ENCODE measurements around the gene ZFYVE27.
A peak's percentile ranks its signal among the peaks of the same experiment; 100 is the strongest.

Gene ZFYVE27

DNA sequence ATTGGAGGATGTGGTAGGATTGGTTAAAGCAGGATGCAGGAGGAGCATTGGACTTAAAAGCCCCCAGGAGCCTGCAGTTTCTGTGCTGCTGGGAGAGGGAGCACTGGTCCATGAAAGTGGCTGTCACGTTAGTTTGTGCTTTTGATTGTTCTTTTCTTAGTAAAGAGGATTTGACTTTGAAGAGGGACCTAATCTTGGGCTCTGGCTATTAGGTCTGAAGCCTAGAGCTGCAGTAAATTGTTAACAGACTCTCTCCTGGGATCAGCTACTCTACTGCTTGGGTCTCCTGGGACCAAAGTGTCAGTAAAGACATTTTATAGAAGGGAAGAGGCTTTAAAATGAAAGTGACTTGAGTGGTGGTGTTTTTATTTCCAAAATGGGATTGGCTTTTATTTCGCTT is 3.7 kb downstream of the ZFYVE27 start:
- Mint-ChIP-seq H3K4me3 (no peak overlapping the region), H3K27me3 (no peaks in the 10 kb centered on the region), H3K27ac (ENCODE audit: low read depth) (no peak overlapping the region)

DNA sequence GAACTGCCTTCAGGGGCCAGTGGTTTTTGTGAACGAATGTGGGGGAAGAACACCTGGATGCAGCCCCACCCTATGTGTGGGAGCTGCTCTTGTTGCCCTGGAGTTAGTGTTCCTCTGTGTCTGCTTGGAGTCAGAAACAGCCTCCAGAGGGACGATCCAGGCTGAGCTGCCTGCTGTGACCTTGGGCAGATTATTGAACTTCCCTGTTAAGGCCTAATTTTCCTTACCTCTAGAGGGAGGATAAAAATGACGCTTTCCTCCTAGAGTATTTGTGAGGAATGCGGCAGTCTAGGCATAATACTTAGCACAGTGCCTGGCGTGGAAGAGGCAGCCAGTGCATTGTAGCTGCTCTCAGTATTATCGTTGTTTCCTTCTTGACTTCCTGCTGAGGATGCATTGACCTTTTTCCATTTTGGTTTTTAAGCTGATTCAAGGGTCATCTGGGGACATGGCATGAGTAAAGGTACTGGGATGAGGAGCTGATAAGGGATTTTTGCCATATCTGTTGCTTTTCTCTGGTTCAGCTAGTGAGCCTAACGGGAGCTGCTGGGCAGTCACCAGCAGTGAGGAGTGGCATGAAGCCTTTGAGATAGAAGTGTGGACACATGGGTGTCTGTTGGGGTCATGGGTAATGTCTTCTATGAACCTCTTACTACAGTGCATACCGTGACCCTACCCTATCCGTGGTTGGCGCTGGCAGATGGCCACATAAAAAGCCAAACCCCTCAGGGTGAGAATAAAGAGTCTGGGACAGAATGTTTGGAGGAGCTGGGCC is 6.4 kb downstream of the ZFYVE27 start:
- Mint-ChIP-seq H3K27me3 (no peaks in the 10 kb centered on the region), H3K4me3 (no peak overlapping the region), H3K4me1 (peaks cover 58% of the 10 kb centered on the region), H3K27ac (ENCODE audit: low read depth) (no peak overlapping the region), H3K9me3 (no peaks in the 10 kb centered on the region), H3K36me3 (ENCODE audit: insufficient read depth) (peaks cover 56% of the 10 kb centered on the region)
- ATAC-seq (replicated peaks; ENCODE audit: extremely low read depth, poor library complexity, severe bottlenecking) = no peak
- no peak for DNase-seq (ENCODE audit: low spot score in 2 of 2)

More for the DNA sequence above, 3.7 kb downstream of the ZFYVE27 start:
- Mint-ChIP-seq H3K9me3 (no peaks in the 10 kb centered on the region), H3K36me3 (ENCODE audit: insufficient read depth) (peaks cover 60% of the 10 kb centered on the region), H3K4me1 (peaks cover 76% of the 10 kb centered on the region)
- ATAC-seq (replicated peaks; ENCODE audit: extremely low read depth, poor library complexity, severe bottlenecking) = no peak
- DNase-seq (ENCODE audit: low spot score in 2 of 2) = no peak

DNA sequence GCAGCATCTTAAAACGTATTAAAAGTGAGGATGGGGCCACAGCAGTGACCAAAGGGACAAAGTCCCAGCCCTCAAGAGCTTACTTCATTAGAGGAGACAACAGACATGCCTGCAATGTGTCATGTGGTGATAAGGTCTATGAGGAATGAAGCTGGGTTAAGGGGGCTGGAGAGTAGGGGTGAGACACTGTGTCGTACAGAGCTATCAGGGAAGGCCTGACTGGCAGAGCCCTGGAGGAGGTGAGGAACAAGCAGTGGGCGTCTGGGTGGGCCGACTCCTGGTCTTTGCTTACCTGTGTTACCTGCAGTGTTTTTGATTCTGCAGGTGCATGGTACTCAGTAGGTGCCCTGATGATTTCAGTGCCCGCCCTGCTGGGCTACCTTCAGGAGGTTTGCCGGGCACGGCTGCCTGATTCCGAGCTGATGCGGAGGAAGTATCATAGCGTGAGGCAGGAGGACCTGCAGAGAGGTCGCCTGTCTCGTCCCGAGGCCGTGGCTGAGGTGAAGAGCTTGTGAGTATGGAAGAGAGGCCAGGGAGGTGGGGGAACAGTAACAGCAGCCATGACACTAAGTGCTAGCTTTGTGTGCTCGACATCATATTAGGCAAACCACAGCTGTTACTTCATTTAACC is 7.6 kb downstream of the ZFYVE27 start:
- DNase-seq (ENCODE audit: low spot score in 2 of 2) (no peak), ATAC-seq (replicated peaks; ENCODE audit: extremely low read depth, poor library complexity, severe bottlenecking) (no peak)
- Mint-ChIP-seq H3K27me3 (no peaks in the 10 kb centered on the region), H3K4me3 (no peak overlapping the region), H3K36me3 (ENCODE audit: insufficient read depth) (peaks cover 61% of the 10 kb centered on the region), H3K27ac (ENCODE audit: low read depth) (no peak overlapping the region), H3K9me3 (no peaks in the 10 kb centered on the region), H3K4me1 (peaks cover 51% of the 10 kb centered on the region)

DNA sequence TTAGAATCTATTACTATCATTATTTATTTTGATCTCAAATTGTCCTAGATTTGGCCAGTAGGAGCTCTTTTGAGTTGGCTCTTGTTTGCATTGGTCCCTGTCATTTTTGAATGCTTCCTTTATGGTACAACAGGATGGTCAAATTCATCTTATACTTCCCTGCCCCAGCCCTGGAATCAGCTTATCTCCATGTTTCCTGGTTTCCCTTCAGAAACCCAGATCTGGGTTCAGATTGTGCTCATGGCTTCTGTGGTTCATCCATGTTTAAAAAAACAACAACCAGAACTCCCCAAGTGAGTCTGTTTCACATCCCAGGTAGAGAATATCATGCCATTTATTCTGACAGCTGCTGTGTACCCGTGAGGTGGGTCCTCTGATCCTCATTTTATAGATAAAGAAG is 10.6 kb downstream of the ZFYVE27 start:
- DNase-seq (ENCODE audit: low spot score in 2 of 2) (no peak), ATAC-seq (replicated peaks; ENCODE audit: extremely low read depth, poor library complexity, severe bottlenecking) (no peak)
- H3K4me1 Mint-ChIP-seq = peaks cover 32% of the 10 kb centered on the region
- no peaks in the 10 kb centered on the region for H3K9me3 Mint-ChIP-seq
- no peak overlapping the region for H3K27ac Mint-ChIP-seq (ENCODE audit: low read depth)
- H3K36me3 Mint-ChIP-seq (ENCODE audit: insufficient read depth) = peaks cover 67% of the 10 kb centered on the region
- no peak overlapping the region for H3K4me3 Mint-ChIP-seq
- H3K27me3 Mint-ChIP-seq = no peaks in the 10 kb centered on the region

DNA sequence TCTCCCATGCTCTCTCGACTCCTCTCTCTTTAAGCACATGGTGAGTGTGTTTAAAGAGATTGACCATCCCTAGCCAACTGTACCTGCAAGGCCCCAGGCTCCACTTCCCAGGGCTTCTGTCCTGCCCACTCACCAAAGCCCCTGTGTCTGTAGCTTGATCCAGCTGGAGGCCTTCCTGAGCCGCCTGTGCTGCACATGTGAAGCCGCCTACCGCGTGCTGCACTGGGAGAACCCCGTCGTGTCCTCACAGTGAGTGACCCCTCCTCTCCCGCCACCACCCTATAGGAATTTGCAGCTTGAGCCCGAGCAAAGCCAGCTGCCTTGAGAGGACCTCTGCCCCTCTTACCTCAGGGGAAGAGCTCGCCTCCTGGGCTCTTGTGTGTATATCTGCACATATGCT is 11.2 kb downstream of the ZFYVE27 start:
- ATAC-seq (replicated peaks; ENCODE audit: extremely low read depth, poor library complexity, severe bottlenecking) = no peak
- Mint-ChIP-seq H3K4me3 (no peak overlapping the region), H3K27me3 (no peaks in the 10 kb centered on the region), H3K4me1 (peaks cover 26% of the 10 kb centered on the region), H3K36me3 (ENCODE audit: insufficient read depth) (peaks cover 66% of the 10 kb centered on the region), H3K27ac (ENCODE audit: low read depth) (no peak overlapping the region), H3K9me3 (no peaks in the 10 kb centered on the region)
- no peak for DNase-seq (ENCODE audit: low spot score in 2 of 2)

DNA sequence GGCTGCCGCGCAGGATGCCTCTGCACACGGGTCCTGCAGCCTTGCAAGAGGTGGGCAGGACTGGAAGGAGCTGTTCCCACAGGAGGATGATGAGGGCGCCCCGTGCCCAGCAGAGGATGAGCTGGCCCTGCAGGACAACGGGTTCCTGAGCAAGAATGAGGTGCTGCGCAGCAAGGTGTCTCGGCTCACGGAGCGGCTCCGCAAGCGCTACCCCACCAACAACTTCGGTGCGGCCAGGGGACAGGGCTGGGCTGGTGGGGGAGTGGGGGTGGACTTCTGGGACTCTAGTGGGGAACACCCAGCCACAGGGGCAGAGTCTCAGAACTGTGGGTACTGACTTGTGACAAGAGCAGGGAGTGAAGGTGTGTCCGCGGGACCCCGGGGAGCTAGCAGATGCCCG is 16.0 kb downstream of the ZFYVE27 start:
- Mint-ChIP-seq H3K27me3 (no peaks in the 10 kb centered on the region), H3K27ac (ENCODE audit: low read depth) (no peak overlapping the region), H3K4me1 (peaks cover 9% of the 10 kb centered on the region), H3K9me3 (no peaks in the 10 kb centered on the region), H3K36me3 (ENCODE audit: insufficient read depth) (peaks cover 60% of the 10 kb centered on the region), H3K4me3 (no peak overlapping the region)
- ATAC-seq (replicated peaks; ENCODE audit: extremely low read depth, poor library complexity, severe bottlenecking) (no peak), DNase-seq (ENCODE audit: low spot score in 2 of 2) (no peak)

DNA sequence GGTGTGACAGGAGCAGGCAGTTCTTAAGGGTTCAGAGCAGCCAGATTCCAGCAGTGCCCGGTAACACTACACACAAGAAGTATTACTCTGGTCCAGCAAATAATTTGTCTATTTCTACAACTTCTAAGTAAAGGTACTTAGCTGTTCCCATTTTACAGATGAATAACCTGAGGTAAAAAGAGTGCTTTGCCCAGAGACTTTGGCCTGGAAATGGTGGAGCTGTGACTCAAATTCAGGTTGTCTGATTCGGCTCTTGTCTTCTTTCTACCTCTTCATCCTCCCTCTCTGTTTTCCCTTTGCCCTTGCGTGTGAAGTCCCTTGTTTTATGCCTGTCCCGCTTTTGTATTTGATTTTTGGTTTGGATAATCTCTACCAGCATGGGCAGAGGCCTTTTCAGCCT is 17.8 kb downstream of the ZFYVE27 start:
- ATAC-seq (replicated peaks; ENCODE audit: extremely low read depth, poor library complexity, severe bottlenecking) = no peak
- Mint-ChIP-seq H3K27me3 (no peaks in the 10 kb centered on the region), H3K4me1 (peaks cover 6% of the 10 kb centered on the region), H3K9me3 (no peaks in the 10 kb centered on the region), H3K27ac (ENCODE audit: low read depth) (no peak overlapping the region), H3K4me3 (no peak overlapping the region), H3K36me3 (ENCODE audit: insufficient read depth) (peaks cover 56% of the 10 kb centered on the region)
- no peak for DNase-seq (ENCODE audit: low spot score in 2 of 2)

DNA sequence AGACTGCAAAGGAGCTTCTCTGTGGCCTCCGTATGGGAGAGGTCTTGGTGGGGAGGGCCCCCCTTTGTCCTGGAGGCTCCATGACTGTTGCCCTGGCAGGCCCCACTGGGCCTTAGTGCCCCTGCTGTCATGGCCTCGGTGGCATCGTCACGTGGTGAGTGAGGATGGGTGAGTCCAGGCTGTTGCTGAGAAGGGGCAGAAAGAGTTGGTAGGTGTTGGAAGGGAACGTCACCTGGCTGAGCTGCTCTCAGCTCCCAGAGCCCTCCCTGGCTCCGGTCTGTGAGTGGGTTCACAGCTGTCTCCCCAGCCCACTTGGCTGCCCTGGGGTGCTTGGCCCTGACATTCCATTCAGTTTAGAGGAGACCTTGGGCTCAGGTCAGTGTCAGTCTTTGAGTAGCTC is 18.8 kb downstream of the ZFYVE27 start:
- Mint-ChIP-seq H3K9me3 (no peaks in the 10 kb centered on the region), H3K4me3 (no peak overlapping the region), H3K4me1 (peaks cover 6% of the 10 kb centered on the region), H3K27ac (ENCODE audit: low read depth) (no peak overlapping the region), H3K36me3 (ENCODE audit: insufficient read depth) (peaks cover 52% of the 10 kb centered on the region), H3K27me3 (no peaks in the 10 kb centered on the region)
- DNase-seq (ENCODE audit: low spot score in 2 of 2) = no peak
- no peak for ATAC-seq (replicated peaks; ENCODE audit: extremely low read depth, poor library complexity, severe bottlenecking)

DNA sequence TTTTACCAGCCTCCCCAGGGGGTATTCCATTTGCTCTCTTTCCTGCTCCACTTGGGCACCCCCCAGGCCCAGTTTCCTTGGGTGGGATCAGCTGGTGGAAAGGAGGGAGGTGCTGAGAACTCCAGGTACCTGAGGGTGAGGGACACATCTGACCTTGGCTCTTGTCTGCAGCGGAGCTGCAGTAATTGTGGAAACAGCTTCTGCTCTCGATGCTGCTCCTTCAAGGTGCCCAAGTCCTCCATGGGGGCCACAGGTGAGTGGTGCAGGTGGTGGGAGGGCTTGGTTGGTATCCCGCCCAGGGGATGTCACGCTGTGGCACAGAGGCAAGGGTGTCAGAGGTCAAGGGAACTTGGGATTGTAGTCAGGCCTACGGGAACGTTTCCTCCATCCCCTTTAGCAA is 20.5 kb downstream of the ZFYVE27 start:
- DNase-seq (ENCODE audit: low spot score in 2 of 2) (no peak), ATAC-seq (replicated peaks; ENCODE audit: extremely low read depth, poor library complexity, severe bottlenecking) (no peak)
- H3K27ac Mint-ChIP-seq (ENCODE audit: low read depth) = peak overlapping the region; percentile 87
- H3K4me3 Mint-ChIP-seq = no peak overlapping the region
- H3K4me1 Mint-ChIP-seq = no peaks in the 10 kb centered on the region
- H3K36me3 Mint-ChIP-seq (ENCODE audit: insufficient read depth) = peaks cover 44% of the 10 kb centered on the region
- H3K9me3 Mint-ChIP-seq = no peaks in the 10 kb centered on the region
- no peaks in the 10 kb centered on the region for H3K27me3 Mint-ChIP-seq

DNA sequence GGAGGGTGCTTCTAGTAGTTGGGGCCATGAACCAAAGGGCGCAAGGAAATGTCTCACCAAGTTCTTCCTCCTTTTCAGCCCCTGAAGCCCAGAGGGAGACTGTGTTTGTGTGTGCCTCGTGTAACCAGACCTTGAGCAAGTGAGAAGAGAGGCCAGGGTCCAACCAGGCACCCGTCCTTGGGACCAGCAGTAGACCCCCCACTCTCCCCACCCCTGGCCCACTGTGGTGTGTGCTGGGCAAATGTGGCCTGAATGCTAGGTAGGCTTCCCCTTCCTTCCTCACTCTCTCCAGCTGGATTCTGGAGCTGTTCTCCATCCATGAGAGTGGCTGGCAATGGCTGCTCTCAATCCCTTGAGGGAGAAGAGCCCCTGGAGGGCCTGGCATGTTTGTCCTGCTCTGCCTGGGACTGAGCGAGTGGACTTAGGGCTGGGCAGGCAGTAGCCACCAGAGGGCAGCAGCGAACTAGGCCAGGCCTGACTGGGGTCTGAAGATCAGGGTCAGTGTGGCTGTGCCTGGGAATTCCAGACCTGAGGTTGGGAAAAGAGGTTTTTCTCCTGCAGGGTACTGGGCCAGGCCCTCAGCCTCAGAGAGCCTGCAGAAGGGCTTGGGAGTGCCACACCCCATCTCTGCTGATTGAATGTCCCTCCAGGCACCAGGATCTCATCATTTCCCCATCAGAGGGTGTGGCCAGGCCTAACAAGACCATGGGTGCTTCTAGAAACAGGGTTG is 22.4 kb downstream of the ZFYVE27 start:
- peak in 1 of 2 donors; percentile 32 for DNase-seq (ENCODE audit: low spot score in 2 of 2)
- Mint-ChIP-seq H3K27ac (ENCODE audit: low read depth) (no peak overlapping the region), H3K4me1 (peaks cover 4% of the 10 kb centered on the region), H3K9me3 (no peaks in the 10 kb centered on the region), H3K36me3 (ENCODE audit: insufficient read depth) (peaks cover 40% of the 10 kb centered on the region), H3K27me3 (no peaks in the 10 kb centered on the region), H3K4me3 (no peak overlapping the region)
- no peak for ATAC-seq (replicated peaks; ENCODE audit: extremely low read depth, poor library complexity, severe bottlenecking)

DNA sequence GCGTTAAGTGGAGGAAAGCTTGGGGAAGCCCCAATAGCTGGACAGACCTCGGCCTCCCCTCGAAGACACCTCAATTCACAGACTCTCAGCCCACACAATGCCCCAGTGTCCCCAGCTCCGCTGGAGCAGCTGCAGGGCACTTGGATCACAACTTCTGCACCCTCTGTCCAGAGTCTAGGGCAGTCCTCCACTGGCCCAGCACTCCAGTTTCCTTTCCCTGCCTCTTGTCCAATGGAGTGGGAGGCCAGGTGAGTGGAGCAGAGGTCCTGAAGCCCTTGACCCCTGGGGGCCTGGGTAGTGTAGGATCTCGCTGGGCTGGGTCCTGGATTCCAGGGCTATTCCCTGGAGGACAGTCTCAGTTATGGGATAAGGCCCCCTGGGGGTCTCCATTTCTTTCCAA is 23.0 kb downstream of the ZFYVE27 start:
- Mint-ChIP-seq H3K27me3 (no peaks in the 10 kb centered on the region), H3K27ac (ENCODE audit: low read depth) (no peak overlapping the region), H3K36me3 (ENCODE audit: insufficient read depth) (peaks cover 34% of the 10 kb centered on the region), H3K9me3 (no peaks in the 10 kb centered on the region), H3K4me3 (no peak overlapping the region), H3K4me1 (peaks cover 6% of the 10 kb centered on the region)
- ATAC-seq (replicated peaks; ENCODE audit: extremely low read depth, poor library complexity, severe bottlenecking) = no peak
- no peak for DNase-seq (ENCODE audit: low spot score in 2 of 2)

DNA sequence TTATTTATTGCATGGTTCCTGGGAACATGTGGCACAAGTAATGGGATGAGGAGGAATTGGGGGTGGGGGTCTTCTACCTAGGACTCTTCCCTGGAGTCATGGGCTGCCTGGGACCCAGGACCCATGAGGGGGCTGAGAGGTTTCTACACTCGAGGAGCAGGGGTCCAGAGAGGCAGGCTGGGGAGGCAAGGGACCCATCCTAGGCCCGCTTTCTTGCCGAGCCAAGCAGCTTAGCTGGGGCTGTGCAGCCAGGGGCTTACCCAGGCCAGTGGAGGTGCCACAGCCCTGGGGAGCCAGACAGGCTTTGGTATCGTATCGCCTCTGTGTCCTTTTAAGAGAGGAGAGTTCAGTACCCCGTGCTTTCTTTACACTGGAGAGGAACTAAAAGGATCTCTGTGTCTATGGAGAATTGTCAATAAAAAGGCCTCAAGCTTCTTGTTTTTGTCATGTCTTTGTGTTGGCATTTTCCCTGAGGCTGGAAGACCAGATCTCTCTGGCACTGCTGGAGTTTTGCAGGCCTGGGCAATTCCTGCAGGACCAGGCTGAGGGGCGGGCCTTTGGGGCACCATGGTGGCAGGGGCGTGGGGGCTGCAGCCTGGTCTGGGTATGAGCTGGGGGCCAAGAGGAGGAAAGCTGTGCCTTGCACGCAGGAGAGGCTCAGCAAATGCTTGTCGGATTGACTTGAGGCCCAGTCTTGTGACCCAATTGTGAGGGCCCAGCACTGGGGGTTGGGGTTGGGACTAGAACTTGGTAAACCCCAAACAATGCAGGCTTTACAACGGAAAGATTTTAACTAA is 23.7 kb downstream of the ZFYVE27 start:
- Mint-ChIP-seq H3K4me3 (no peak overlapping the region), H3K27ac (ENCODE audit: low read depth) (no peak overlapping the region), H3K36me3 (ENCODE audit: insufficient read depth) (peaks cover 29% of the 10 kb centered on the region), H3K4me1 (peaks cover 6% of the 10 kb centered on the region), H3K27me3 (no peaks in the 10 kb centered on the region), H3K9me3 (no peaks in the 10 kb centered on the region)
- DNase-seq (ENCODE audit: low spot score in 2 of 2) (no peak), ATAC-seq (replicated peaks; ENCODE audit: extremely low read depth, poor library complexity, severe bottlenecking) (no peak)
